Gastrocnemius medialis (tissue), 4 donors: ENCODE data around the gene CIAO3.

Experiments
- CTCF ChIP-seq, 5 experiments: fragments of 450-650 bp in 3 of 5; fragments of 200-600 bp in 2 of 5; sonication (generic) in 2 of 5; IDR thresholded peaks in 4 of 5; conservative IDR thresholded peaks in 1 of 5; 1 replicate in 4 of 5; 2 replicates in 1 of 5; pipeline ENCODE4 v1.5.1; 2016 to 2019; ENCODE audit warnings: antibody characterized with exemption in 5 of 5, mild to moderate bottlenecking in 3 of 5, moderate library complexity in 3 of 5
- POLR2A ChIP-seq, 2 donors: fragments of 450-650 bp; IDR thresholded peaks; one replicate each; pipeline ENCODE4 v1.6.1; 2017; ENCODE audit warnings: antibody characterized with exemption in 2 of 2, mild to moderate bottlenecking in 2 of 2, moderate library complexity in 2 of 2

GRCh38 chr16:787321-787966 is 46.6 kb upstream of the CIAO3 start:
- TF ChIP-seq CTCF (IDR thresholded peaks at IDR 0.05 in 4 of 5, conservative IDR thresholded peaks at IDR 0.05 in 1 of 5) = no peak
- TF ChIP-seq POLR2A (IDR thresholded peaks at IDR 0.05) = no peak
